HepG2 (cell line): ENCODE data around the gene ALDH1A2. TPM values are rescaled to one million over a fixed set of nuclear protein-coding genes. Genes with fewer than 3 reads are reported as not detected.

Experiments used
- ATAC-seq: fragments of 200-7000 bp; cut with Tn5 transposase; 3 replicates; pipeline ENCODE4 v1.9.1; 2020; ENCODE audit warnings: mild to moderate bottlenecking, moderate library complexity
- BruUV-seq: library from RNA; stranded (reverse); fragments of 400-500 nt; replicated peaks from 2 replicates; lab custom pipeline; 2021; lab: Mats Ljungman, UMichigan
- CTCF ChIA-PET: fragments of 300-600 bp; formaldehyde crosslinking; extraction: SDS; loops from one replicate; lab custom pipeline; 2021; ENCODE audit warnings: low total read pairs, inconsistent platforms, low intra/inter-chr PET ratio; lab: Yijun Ruan, JAX
- POLR2A ChIA-PET: fragments of 350-600 bp; sonication (Branson Sonifier 250); formaldehyde crosslinking; loops from one replicate; lab custom pipeline; 2020; ENCODE audit warnings: antibody characterized with exemption, inconsistent platforms; lab: Yijun Ruan, JAX
- DNase-seq: peaks from one replicate; pipeline ENCODE4 v3.0.0-alpha.2; 2015; ENCODE audit warnings: low spot score
- FAIRE-seq: peaks from 3 replicates; lab custom pipeline; 2011; peaks lifted over from hg19 to GRCh38; lab: Jason Lieb, UNC
- H2AFZ ChIP-seq: one replicate; pipeline ENCODE4 v1.6.1; 2011; ENCODE audit warnings: low read length, inconsistent platforms
- H3K27ac ChIP-seq: fragments of 300-600 bp; 3 replicates; pipeline ENCODE4 v1.8.0; 2011; ENCODE audit warnings: mixed run types, mild to moderate bottlenecking, mixed read lengths, low read length, inconsistent platforms; ENCODE audit not compliant: insufficient read depth; ENCODE audit errors: extremely low read length
- H3K27me3 ChIP-seq, 2 experiments: fragments of 200-600 bp in 1 of 2; 2 replicates in 1 of 2; 3 replicates in 1 of 2; pipeline versions ENCODE4 v1.6.0 to v1.8.0; 2011; ENCODE audit warnings: low read length in 2 of 2, mild to moderate bottlenecking in 2 of 2, moderate library complexity in 2 of 2, inconsistent platforms in 1 of 2; ENCODE audit not compliant: insufficient read depth in 2 of 2, control insufficient read depth in 1 of 2
- H3K36me3 ChIP-seq, 2 experiments: fragments of 200-600 bp in 1 of 2; replicated peaks in 1 of 2; 2 replicates in 1 of 2; 3 replicates in 1 of 2; pipeline versions ENCODE4 v1.5.1 to v1.8.0; 2011; ENCODE audit warnings: low read length in 2 of 2, inconsistent platforms in 1 of 2; ENCODE audit not compliant: insufficient read depth in 2 of 2, control insufficient read depth in 1 of 2
- H3K4me1 ChIP-seq: 2 replicates; pipeline ENCODE4 v1.5.1; 2012; ENCODE audit warnings: low read length, inconsistent platforms; ENCODE audit not compliant: insufficient read depth
- H3K4me2 ChIP-seq: 2 replicates; pipeline ENCODE4 v1.6.0; 2011; ENCODE audit warnings: low read depth, low read length, inconsistent platforms
- H3K4me3 ChIP-seq, 3 experiments: fragments of 200-600 bp in 1 of 3; sonication (generic), shearing (Covaris generic) in 1 of 3; replicated peaks in 1 of 3; 2 replicates each; pipeline ENCODE4 v1.5.1; 2011 to 2016; ENCODE audit warnings: low read length in 3 of 3, inconsistent platforms in 2 of 3, low read depth in 2 of 3, mild to moderate bottlenecking in 2 of 3, control low read depth in 1 of 3, mixed read lengths in 1 of 3; ENCODE audit not compliant: insufficient read depth in 1 of 3
- H3K79me2 ChIP-seq: one replicate; pipeline ENCODE4 v1.6.1; 2011; ENCODE audit warnings: low read length, inconsistent platforms; ENCODE audit not compliant: insufficient read depth
- H3K9ac ChIP-seq: 2 replicates; pipeline ENCODE4 v1.6.0; 2011; ENCODE audit warnings: mild to moderate bottlenecking, low read depth, low read length, inconsistent platforms; ENCODE audit not compliant: insufficient read depth
- H3K9me3 ChIP-seq: 2 replicates; pipeline ENCODE4 v1.5.1; 2012; ENCODE audit warnings: mild to moderate bottlenecking, low read length
- H4K20me1 ChIP-seq: 2 replicates; pipeline ENCODE4 v1.6.0; 2011; ENCODE audit warnings: inconsistent platforms, mild to moderate bottlenecking, low read length, moderate library complexity; ENCODE audit not compliant: insufficient read depth
- BRD4 ChIP-seq: sonication (generic); formaldehyde crosslinking; IDR thresholded peaks from 2 replicates; pipeline ENCODE4 v1.4.0; 2020; ENCODE audit warnings: missing genetic modification reagents
- HMGA1 ChIP-seq: sonication (generic); formaldehyde crosslinking; conservative IDR thresholded peaks from 2 replicates; pipeline ENCODE4 v1.4.0; 2020; ENCODE audit warnings: missing genetic modification reagents
- KDM6A ChIP-seq: IDR thresholded peaks from 2 replicates; pipeline ENCODE4 v1.6.1; 2016; ENCODE audit warnings: low read depth
- SNRNP70 ChIP-seq: fragments of 200-400 bp; formaldehyde crosslinking; IDR thresholded peaks from 2 replicates; pipeline ENCODE4 v1.6.1; 2017; ENCODE audit warnings: mild to moderate bottlenecking, low read depth, low read length, moderate library complexity
- SPEN ChIP-seq: sonication (generic); formaldehyde crosslinking; IDR thresholded peaks from 2 replicates; pipeline ENCODE4 v1.5.1; 2020; ENCODE audit warnings: low read depth, mild to moderate bottlenecking, missing genetic modification reagents
- ZFP82 ChIP-seq: sonication (generic); formaldehyde crosslinking; IDR thresholded peaks from 2 replicates; pipeline ENCODE4 v1.5.1; 2020; ENCODE audit warnings: mild to moderate bottlenecking, missing genetic modification reagents, borderline replicate concordance
- ZNF18 ChIP-seq: sonication (generic); formaldehyde crosslinking; IDR thresholded peaks from 2 replicates; pipeline ENCODE4 v1.8.0; 2022; ENCODE audit warnings: mild to moderate bottlenecking, missing genetic modification reagents; ENCODE audit not compliant: insufficient replicate concordance
- ZNF235 ChIP-seq: sonication (generic); formaldehyde crosslinking; IDR thresholded peaks from 2 replicates; pipeline ENCODE4 v1.8.1; 2023; ENCODE audit warnings: mild to moderate bottlenecking, missing genetic modification reagents, borderline replicate concordance
- WGBS: methylation state at CpG from one replicate; pipeline ENCODE4 v1.1.6; 2017; ENCODE audit warnings: low lambda C conversion rate; 5-methylcytosine and 5-hydroxymethylcytosine counted together
- in situ Hi-C: cut with HindIII; loops from 2 replicates; pipeline ENCODE4 v1.10.0; 2017; ENCODE audit warnings: low pct_unique_long_range_greater_than_20kb; ENCODE audit not compliant: extremely low pct_ligation_motif_present
- intact Hi-C: fragments of 100-400 bp; cut with micrococcal nuclease; formaldehyde crosslinking; loops from one replicate; pipeline ENCODE4 v1.10.0; 2022; ENCODE audit not compliant: unreplicated experiment
- polyA plus RNA-seq, 8 experiments: library from polyadenylated mRNA; depleted of rRNA in 3 of 8; stranded (reverse) in 7 of 8; unstranded in 1 of 8; fragments of >200 nt; fragmentation: Illumina TruSeq in 4 of 8; extraction: Trizol in 4 of 8; gene quantifications; 2 replicates each; pipeline versions ENCODE4 v1.2.1 to v1.2.3, GENCODE V29; 2011 to 2016; ENCODE audit warnings: low read depth in 4 of 8, missing spikeins in 1 of 8, mixed read lengths in 1 of 8; ENCODE audit not compliant: insufficient read depth in 1 of 8
- total RNA-seq, 5 experiments: library from RNA; depleted of rRNA; stranded (reverse); fragments of >200 nt; fragmentation: Illumina TruSeq; extraction: Trizol; gene quantifications; 2 replicates each; pipeline ENCODE4 v1.2.3, GENCODE V29; 2016; ENCODE audit warnings: low read depth in 1 of 5
- TF ChIP-seq, protein P1 (sequence below): sonication (generic); formaldehyde crosslinking; IDR thresholded peaks from 2 replicates; pipeline ENCODE4 v1.4.0; 2020; ENCODE audit warnings: low read depth, mild to moderate bottlenecking, missing genetic modification reagents

Gene ALDH1A2
- total and polyA plus RNA-seq, 2 of the 13 experiments (the other 11 are each of a cell fraction or from before 2014, with no cell fraction given), result 0.64 to 0.90 TPM

DNA sequence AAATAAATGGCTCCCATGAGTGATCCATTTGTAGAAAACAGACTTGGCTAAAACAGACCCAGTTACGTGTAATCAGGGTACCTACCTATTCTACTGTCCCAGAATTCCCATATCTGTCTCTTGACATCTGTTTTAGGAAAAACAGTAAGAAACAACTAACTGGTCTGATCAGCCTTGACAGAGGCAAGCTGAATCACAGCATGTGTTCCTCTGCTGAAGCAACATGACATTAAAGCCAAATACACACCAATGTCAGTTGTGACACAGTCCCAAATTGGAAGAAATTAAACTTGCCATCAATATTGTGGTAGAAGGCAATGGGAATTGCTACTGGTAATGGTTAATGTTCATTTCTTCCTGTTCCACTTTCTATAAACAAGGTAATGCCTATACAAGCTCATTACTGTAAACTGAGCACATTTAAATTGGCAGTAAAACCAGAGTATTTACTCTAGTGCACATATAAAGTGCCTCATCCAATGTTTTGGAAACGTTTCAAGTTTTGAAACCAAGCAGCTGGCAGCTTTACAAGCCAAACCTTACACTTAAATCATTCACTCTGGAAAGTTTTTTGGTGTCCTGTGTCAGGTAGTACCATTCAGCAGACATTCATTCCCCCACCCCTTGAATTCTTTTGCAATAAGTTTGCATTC, 27.0 kb downstream of the ALDH1A2 start:
- in situ Hi-C loops (no loop called here), intact Hi-C loops (no loop called here)
- ChIA-PET CTCF (no interaction called here), POLR2A (no interaction called here)
- Histone ChIP-seq H4K20me1 (no peaks in the 10 kb centered on the region), H3K27ac (no peak overlapping the region), H3K9me3 (no peaks in the 10 kb centered on the region), H3K4me1 (no peaks in the 10 kb centered on the region), H3K36me3 (no peaks in the 10 kb centered on the region), H3K27me3 (no peaks in the 10 kb centered on the region), H3K9ac (no peak overlapping the region), H2AFZ (no peak overlapping the region), H3K4me2 (no peak overlapping the region), H3K4me3 (no peak overlapping the region), H3K79me2 (no peaks in the 10 kb centered on the region)
- BruUV-seq, result no TSS peak
- ATAC-seq (no peak), FAIRE-seq (no peak), DNase-seq (no peak)
- WGBS, result 14% methylated on average over 2 of the region's 2 CpGs
- TF ChIP-seq BRD4 (CRISPR knock-in tag) (no peak), SNRNP70 (no peak), KDM6A (CRISPR knock-in tag) (no peak), ZFP82 (CRISPR knock-in tag) (no peak), ZNF18 (no peak), HMGA1 (CRISPR knock-in tag) (no peak), SPEN (CRISPR knock-in tag) (no peak), ZNF235 (CRISPR knock-in tag) (no peak)
- TF ChIP-seq, protein P1, sequence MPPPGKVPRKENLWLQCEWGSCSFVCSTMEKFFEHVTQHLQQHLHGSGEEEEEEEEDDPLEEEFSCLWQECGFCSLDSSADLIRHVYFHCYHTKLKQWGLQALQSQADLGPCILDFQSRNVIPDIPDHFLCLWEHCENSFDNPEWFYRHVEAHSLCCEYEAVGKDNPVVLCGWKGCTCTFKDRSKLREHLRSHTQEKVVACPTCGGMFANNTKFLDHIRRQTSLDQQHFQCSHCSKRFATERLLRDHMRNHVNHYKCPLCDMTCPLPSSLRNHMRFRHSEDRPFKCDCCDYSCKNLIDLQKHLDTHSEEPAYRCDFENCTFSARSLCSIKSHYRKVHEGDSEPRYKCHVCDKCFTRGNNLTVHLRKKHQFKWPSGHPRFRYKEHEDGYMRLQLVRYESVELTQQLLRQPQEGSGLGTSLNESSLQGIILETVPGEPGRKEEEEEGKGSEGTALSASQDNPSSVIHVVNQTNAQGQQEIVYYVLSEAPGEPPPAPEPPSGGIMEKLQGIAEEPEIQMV, result no peak
